HG03432 (cell line): ENCODE data around the gene TUBGCP6.

ENCODE experiments used
- ATAC-seq: cut with Tn5 transposase; IDR thresholded peaks from one replicate; pipeline ENCODE4 v1.9.1; 2021; ENCODE audit warnings: mild to moderate bottlenecking, moderate library complexity; ENCODE audit not compliant: unreplicated experiment

TUBGCP6 gene

DNA sequence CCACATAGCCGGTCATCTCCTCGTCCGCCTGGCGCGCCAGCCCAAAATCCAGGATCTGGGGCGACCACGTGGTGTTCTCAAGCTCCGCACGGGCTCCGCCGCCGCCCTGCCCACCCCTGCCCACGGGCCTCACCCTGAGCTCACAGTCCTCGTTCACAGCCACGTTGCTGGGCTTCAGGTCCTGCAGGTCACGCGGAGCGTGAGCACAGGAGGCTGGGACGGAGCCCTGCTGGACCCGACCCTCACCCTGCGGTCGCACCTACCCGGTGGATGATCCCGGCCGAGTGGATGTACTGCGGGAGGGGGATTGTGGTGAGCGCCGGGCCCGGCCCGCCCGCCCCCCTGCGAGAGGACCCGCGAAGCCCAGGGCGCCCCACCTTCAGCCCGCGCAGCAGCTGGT, 22.2 kb upstream of the TUBGCP6 start:
- ATAC-seq = no peak

DNA sequence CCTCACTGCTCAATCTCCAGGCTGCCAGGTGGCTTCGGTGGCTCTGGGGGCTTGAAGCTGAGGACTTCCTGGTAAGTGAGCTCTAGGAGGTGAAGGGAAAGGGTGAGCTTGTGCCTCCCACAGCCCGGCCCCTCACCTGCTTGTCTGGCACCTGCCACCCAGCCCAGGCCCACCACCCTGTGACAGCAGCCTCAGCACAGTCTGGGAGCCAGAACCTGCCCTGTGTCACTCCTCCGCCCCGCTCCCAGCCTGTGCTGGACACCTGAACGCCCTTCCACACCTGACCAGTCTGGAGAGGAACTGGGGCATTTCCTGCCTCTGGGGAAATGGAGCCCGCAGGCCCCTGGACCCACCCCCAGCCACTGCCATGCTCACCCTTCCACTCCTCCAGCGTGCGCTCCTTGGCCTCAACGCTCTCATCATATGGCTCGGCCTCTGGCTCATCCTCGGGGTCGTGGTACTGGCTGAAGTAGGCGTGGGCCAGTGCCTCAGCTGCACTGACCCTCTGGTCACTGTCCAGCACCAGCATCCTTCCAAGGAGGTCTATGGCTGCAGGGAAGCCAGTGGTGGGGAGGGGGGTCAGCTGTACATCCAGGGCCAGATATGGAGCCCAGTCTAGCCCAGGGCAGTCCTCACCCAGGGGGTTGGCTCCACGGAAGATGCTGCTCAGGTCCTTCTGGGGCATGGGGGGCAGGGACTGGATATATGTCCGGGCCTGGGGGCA, 20.3 kb upstream of the TUBGCP6 start:
- ATAC-seq = no peak

DNA sequence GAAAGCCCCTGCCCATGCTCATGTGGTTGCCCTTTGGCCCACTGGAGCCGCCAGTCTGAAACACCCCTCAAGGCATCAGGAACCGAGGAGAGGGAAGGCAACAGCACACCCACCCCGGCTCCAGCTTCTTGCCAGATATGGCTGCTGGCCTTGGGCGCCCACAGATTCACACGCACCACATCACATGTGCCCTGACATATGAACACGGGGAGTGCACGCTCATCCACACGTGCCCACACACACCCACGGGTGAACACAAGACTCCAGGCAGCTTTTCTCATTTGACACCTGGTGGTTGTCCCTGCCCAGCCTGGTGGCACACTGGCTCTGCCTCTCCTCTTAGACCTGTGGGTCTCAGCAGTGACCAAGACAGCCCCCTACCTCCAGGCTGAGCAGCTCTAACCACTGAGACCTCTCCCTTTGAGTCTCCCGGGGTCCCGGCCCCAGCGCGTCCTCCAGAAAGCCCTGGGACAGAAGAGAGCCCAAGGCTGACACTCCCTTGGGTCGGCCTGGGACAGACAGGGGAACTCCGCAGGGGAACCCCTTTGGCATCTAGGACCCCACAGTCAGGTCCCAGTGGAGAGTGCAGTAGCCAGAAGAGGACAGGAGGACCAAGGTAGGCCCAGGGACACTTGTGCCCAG, 19.4 kb upstream of the TUBGCP6 start:
- no peak for ATAC-seq

DNA sequence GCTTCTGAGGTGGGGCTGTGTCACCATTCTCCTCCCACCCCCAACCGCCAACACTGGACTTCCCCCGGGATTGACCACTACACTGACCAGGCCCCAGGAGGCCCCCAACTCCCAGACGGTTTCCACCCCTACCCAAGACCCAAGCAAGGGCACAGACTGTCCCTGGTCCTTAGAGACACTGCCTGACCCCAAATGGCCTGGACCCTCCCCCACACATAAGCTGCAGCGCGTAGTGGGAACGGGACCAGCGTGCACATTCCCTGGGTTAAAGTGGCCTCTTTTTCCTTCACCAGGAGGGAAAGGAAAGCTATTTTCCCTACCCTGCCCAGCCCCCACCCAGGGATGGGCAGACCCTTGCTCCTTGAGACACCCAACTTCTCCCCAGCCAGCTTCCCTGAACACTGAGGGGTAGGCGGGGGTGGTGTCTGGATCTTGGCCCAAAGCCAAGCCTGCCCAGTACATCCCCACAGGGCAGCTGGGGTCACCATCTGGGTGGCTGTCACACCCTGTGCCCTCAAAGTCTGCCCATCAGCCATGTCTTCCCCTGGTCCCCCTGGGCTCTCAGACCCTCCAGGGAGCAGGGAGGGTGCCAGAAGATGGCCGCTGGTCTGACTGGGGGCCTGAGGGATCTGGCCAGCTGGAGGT, 18.3 kb upstream of the TUBGCP6 start:
- ATAC-seq = no peak

DNA sequence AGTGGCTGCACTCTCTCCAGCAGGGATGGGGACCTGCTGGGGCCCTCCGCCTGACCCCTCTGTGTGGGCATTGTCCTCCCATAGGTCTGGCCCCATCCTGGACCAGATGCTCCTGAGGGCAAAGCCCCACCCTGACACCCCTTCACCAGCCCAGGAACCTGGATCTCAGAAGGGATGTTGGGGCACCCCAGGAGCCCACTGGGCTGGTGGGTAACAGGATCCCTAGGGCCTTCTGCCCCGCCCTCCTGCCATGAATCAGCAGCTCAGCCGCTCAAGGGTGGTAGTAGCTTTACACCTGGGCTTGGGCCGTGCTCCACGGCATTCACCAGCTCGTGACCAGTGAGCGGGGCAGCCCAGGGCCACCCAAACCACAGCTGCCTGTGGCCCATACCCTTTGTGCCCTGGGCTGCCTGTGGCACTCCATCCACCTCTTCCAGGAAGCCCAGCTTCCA, 17.7 kb upstream of the TUBGCP6 start:
- no peak for ATAC-seq

DNA sequence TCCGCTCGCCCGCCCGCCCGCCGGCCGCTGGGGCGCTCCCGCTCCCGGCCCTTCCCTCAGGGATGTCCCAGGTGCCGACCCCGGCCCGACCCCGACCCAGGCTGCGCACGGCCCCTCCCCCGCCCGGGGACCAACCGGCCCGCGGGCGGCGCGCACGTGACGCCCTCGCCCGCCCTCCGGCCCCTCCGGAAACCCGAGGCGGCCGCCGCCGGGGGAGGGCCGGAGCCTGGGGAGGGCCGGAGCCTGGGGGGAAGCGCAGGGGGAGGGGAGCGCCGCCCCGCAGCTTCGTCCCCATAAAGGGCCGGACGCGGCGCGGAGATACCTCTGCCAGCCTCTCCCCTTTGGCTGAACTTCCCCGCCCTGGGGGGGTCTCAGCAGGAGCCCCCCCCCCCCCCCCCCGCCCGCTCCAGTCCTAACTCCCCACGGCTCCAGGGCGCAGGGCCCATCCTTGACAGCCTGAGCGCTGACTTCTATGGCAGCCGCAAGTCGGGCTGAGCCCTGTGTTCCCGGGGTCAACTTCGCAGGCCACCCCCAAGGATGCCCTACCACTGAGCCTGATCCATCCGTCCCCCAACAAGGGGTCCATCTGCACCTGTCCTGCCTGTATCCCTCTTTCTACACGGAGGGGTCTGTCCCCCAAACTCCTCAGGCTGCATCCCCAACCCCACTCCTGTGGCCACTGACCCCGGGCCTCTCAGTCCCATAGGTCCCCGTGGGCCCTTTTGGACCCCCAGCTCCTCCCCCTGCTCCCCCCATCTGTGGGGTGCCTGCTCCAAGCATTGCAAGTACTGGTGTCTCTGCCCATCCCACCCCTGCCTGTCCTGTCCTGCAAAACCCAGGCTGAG, 17.0 kb upstream of the TUBGCP6 start, which contains the start of gene MAPK12:
MAPK12 (minus strand) TSS at position 69 of the 845 bp plus-strand sequence. CDS start 174 bp downstream, outside the sequence.
- no peak for ATAC-seq

DNA sequence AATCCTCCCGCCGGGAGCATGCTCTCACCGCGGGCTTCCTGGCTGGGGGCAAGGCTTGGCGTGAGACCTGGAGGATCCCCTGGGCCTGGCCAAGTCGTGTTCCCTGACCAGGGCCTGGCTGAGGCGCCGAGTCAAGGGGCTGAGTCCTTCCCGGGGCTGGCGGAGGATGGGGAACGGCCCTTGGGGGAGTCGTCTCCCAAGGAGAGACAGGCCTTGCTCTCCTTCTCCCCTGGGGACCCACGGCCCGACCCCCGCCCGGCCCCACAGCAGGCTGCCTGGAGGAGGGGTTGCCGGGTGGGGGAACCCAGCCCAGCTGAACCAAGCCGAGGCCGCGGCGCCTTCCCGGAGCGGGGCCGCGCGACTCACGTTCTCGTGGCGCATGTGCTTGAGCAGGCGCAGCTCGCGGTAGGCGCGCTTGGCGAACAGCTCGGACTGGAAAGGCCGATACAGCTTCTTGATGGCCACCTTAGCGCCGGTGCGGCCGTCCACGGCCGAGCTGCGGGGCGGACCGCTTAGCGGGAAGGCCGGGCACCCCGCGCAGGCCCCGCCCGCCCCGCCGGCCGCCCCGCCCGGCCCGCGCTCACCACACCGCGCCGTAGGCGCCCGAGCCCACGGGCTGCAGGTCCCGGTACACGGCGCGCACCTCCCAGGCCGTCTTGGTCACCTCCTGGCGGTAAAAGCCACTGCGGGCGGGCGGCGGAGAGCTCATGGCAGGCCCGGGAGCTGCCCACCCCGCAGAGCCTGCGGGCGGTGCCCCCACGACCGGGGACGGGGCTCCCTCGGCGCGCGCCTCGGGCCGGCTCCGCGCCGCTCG, 16.2 kb upstream of the TUBGCP6 start:
- ATAC-seq = no peak

DNA sequence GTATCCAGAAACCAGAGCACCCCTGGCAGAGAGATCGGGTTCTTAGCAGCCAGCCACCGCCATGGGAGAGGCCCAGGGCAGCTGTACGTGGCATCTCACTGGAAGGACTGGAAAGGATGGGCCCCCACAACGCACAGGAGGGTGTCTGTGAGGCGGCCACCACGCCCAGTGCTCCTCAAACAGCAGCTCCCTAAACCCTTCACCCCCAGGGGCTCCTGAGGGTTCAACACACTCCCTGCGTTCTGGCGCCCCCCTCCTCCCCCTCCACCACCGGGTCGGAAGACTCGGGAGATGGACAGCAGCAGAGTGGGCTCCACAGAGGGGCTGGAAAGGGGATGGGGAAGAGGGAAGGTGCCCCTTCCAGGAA, 15.6 kb upstream of the TUBGCP6 start:
- ATAC-seq = no peak

DNA sequence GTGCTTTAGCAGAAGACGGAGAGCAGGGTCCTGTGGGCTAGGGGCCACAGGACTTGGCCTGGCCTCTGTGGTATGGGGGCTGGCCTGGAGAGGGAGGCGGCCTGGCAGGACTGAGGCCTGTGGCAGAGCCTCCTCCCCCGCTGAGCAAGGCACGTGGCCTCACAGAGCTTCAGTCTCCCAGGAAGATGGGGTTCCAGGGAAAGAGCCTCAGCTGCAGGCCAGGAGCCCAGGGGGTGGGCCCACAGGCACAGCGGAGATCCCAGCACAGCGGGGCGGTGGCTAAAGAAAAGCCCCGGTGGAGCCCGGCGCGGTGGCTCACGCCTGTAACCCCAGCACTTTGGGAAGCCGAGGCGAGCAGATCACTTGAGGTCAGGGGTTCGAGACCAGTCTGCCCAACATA, 14.5 kb upstream of the TUBGCP6 start:
- ATAC-seq = no peak

DNA sequence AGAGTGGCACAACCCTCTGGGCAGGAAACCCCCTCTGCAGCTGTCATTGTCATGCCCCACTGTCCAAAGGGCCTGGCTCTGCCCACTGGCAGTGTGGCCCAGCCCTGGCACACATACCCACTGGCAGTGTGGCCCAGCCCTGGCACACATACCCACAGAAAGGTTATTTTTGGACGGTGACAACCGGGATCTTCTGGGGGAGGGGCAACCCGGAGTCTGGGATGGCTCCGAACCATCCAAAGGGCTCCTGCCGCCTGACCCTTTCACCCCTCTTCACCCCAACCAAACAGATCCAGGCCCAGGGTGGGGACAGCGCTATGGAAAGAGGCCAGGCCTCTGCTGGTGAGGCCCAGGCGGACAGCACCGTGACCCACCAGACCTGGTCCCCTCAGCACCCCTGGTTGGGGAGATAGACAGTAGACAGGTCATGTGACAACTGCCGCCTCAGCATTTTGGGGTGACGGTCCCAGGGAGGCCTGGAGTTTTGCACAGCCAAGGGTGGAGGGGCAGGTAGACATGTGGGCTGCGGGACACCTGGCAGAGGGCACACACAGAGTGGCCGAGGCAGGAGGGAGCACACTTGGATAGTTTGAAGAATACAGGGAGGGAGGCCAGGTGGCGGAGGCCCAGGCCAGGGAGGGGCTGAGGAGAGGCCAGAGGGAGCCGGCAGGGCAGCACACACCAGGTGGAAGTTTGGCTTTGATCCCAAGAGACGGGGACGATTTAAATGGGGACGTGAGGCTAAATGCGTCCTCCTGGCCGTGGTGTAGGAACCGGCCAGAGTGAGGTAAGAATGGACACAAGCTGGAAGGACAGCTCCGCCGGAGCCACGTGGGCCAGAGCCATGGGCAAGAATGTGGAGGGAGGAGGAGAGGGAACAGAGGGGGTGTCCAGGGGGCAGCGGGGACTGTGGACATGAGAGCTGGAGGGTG, 13.8 kb upstream of the TUBGCP6 start:
- no peak for ATAC-seq

DNA sequence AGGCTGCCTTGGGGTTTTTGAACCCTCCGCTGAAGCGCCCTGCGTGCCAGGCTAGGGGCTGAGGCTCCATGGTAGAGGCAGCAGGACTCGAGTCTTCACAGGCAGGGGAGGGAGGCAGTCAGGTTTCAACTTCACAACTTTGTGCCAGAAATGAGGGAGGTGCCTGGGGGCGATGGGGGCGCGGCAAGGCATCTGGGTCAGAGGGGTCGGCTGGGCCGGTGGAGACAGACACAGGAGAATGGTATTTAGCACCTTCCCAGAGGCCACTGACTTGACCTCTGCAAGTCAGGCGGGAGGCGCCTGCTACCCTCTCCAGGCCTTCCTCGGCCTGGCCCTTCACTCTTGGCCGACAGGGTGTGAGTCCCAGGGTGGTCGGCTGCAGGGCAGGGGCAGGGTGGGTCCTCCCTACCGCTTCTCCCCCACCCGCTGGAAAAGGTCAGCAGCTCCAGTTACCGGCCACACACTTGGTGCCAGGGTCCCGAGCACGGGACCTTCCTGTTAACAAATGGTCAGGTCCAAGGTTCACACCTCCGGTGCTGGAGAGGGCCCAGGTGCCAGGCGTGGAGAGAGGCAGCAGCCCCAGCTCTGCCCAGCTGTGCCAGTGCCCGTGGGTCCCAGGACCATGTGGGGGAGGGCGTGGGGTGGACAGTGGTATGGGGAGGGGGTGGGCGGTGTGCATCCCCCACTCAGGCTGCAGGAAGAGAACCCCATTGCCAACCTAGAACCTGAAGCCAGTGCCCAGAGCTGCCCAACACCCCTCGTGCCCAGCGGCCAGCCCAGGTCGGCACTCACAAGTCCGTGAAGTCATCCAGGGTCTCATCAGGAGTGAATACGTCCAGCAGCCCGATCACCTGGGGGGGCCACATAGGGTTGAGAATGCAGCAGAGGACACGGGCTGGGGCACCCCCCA, 12.9 kb upstream of the TUBGCP6 start:
- no peak for ATAC-seq

DNA sequence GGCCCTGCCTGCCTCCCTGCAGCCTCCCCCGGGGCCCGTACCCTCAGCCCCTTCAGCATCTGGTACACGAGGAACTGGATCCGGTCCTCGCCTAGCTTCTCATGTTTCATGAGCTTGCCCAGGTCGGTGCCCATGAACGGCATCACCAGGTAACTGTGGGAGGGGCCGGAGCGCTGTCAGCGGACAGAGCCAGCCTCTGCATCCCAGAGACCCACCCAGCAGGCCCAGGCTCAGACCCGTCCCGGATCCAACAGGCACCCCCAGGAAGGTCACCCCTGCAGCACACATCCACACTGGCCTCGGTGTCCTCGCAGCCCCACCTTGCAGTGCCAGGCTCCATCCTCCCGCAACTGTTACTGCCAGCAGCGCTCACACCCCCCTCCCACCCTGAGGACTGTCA, 12.2 kb upstream of the TUBGCP6 start:
- no peak for ATAC-seq

DNA sequence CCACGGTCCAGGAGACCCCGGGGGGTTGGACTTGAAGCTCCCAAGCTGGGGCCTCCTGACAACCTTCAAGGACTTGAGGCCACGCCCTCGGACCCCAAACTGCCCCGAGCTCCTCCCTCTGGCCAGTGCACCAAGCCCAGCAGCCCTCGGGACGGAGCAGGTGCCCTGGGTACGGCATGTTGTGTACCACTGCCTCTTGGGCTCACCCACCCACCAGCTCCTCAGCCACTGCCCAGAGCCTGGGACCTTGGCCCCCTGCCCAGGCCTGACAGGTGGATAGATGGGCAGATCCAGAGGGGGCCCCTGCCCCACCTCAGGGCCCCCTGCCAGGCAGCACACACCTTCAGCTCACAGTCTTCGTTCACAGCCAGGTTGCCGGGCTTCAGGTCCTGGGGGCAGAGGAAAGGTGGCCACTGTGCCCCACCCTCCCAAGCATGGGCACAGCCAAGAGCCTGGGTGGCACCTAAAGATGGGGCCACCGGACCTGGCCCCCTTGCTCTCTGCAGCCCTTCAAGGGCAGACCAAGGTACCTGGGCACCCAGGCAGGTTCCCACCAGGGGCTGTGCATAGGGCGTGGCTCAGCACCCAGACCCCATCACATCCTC, 11.5 kb upstream of the TUBGCP6 start:
- no peak for ATAC-seq

DNA sequence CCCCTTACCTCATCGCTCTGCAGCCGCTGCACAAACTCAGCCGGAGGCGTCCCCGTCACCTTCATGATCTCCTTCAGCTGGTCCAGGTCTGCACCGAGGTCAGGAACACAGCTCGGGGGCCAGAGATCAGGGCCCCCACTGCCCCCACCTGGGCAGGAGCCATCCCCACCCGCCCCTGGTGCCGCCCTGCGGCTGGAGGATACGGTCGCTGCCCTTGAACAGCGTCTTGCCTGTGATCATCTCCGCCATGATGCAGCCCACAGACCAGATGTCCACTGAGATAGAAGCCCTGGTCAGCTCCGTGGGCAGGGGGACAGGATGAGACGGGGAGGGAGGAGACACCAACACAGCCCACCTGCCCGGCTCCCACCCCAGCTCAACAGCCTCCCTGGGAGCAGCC, 10.8 kb upstream of the TUBGCP6 start:
- ATAC-seq = no peak

DNA sequence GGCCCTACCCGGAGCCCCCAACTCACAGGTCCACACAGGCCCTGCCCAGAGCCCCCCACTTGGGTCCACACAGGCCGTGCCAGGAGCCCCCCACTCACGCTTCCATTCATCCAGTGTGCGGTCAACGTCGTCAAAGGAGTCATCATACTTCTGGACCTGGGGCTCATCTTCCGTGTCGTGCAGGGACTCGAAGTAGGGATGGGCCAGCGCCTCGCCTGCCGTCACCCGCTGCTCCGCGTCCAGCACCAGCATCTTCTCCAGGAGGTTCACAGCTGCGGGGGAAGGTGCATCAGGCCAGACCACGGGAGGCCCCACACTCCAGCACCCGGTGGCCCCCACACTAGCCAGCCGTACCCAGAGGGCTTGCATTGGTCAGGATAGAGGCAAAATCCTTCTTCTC, 10.3 kb upstream of the TUBGCP6 start:
- ATAC-seq = no peak

DNA sequence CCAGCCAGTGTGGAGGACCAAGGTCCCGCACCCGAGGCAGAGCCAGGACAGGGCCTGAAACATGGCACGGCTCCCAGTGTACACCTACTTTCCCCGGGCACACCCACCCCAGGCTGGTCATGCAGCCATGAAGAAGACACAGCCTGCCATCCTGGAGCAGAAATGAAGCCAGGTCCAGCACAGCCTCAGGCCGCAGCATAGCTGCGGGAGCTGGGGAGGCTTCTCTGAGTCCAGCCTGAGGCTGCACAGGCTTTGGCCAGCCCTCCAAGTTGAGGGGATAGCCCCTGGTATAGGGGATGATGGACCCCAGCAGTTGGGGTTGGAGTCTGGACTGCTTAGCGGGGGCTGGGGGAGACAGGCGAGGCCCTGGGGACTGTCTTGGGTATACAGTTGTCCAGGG, 9.1 kb upstream of the TUBGCP6 start:
- no peak for ATAC-seq

DNA sequence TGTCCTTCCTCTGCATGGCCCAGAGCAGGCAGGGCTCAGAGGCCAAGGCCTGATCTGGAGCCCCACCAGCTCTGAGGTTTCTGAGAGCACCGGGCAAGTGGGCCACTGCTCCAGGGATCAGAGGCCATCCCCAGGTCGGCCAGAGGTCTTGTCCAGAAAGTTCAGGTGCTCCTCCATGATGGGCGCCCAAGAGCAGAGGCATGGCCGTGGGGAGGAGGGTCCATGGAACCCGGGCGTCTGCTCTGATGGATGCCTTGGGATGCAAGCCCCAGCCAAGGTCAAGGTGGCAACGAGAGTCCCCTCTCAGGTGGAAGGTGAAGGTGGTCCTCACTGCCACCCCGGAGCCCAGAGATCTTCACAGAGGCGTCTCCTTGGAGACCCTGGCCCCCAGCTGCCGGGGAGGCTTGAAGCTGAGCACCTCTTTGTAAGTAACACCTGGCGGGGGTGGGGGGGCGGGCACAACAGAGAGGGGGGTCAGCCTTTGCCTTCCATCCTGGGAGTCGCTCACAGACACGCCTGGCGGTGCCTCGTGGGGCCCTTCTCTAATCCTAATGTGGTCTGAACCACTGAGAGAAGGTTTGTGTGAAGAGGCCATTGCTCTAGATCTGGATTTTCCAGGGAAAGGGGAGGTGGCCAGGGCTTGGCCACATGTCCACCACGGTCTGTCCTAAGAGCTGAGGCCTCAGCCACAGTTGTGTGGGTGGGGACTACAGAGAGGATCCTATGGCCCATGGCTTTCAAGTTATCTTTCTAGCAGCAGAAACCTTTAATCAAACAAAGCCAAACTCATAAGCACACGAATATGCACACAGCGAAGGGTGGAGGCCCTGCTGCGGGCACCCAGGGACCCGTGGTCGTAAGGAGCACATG, 8.5 kb upstream of the TUBGCP6 start:
- no peak for ATAC-seq
